GM19463 (cell line): Measurements from ENCODE around the gene EXD2.
"Not testable (repeated sequence)": the region's sequence is repeated elsewhere in the genome, so short reads cannot be mapped to it uniquely, and the experiment has no call there.

Experiments
- ATAC-seq: cut with Tn5 transposase; IDR thresholded peaks from one replicate; pipeline ENCODE4 v1.9.1; 2021; ENCODE audit warnings: mild to moderate bottlenecking, moderate library complexity; ENCODE audit not compliant: unreplicated experiment

EXD2 gene, protein sequence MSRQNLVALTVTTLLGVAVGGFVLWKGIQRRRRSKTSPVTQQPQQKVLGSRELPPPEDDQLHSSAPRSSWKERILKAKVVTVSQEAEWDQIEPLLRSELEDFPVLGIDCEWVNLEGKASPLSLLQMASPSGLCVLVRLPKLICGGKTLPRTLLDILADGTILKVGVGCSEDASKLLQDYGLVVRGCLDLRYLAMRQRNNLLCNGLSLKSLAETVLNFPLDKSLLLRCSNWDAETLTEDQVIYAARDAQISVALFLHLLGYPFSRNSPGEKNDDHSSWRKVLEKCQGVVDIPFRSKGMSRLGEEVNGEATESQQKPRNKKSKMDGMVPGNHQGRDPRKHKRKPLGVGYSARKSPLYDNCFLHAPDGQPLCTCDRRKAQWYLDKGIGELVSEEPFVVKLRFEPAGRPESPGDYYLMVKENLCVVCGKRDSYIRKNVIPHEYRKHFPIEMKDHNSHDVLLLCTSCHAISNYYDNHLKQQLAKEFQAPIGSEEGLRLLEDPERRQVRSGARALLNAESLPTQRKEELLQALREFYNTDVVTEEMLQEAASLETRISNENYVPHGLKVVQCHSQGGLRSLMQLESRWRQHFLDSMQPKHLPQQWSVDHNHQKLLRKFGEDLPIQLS

DNA sequence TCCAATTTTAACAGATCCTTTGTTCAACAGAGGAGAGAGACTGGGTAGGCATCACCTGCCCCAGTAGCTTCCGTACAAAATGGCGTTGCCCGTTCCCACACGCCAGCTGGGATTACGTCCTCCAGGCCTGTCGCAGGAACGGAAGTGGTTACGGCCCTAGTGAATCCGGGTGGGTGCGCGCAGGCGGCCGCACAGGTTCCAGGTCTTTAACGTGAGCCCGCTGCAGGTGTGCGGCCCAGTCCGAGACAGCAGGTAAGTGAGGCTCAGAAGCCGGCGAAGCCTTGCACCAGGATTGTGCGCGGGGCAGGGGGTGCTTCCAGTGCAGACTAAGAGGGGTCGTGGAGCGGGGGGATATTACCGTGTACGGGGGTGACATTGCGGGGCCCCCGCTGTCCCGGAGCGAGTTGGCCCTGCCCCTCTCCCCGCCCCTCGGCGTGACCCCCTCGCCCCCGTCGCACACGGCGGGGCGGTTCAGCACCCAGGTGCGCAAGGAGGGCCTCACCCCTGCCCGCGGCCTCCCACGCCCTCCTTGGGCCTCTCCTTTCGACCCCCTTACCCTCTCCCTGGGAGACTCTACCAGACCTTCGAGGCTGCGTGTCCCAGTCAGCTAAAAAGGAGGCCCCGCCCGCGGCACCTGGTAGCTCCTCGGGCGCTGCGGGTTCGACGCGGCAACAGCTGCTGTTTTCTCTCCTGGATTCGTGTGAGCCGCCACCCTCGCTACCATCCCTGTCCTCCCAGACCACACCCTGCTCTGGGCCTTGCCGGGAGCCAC, at the start of gene EXD2:
Gene EXD2 (plus strand): TSS at position 159 of the 772 bp plus-strand sequence. CDS start 17,973 bp downstream, outside the sequence.
- ATAC-seq = peak; percentile 88

DNA sequence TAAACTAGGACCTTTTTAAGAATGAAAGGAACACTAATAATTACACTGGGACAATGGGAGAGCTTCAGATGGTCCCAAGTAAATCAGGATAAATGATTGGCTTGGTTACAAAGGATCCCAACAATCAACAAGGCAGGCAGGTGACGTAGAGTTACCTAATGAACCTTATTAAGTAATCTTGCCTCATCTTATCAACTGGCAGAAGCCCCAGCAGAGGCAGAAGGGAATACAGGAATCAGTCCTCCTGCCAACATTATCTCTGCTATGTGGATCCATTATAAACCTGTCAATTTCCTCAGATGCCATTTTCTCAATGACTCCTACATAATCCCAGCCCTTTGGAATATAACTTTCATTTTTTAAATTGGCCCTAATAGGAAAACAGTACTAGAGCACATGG, 49.7 kb upstream of the EXD2 start:
- no peak for ATAC-seq

DNA sequence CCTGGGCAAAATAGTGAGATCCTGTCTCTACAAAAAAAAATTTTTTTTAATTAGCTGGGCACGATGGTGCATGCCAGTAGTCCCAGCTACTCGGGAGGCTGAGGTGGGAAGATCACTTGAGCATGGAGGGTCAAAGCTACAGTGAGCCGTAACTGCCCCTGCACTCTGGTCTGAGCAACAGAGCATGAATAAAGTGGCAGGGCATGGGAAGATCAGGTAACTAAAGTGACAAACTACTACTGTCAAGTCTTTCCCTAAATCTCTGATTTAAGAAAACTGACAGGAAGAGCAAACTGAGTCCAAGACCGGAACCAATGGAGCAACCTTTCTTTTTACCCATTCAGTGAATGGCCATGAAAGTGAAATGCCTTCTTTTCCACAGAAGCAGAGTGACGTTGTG, 49.2 kb upstream of the EXD2 start:
- no peak for ATAC-seq

DNA sequence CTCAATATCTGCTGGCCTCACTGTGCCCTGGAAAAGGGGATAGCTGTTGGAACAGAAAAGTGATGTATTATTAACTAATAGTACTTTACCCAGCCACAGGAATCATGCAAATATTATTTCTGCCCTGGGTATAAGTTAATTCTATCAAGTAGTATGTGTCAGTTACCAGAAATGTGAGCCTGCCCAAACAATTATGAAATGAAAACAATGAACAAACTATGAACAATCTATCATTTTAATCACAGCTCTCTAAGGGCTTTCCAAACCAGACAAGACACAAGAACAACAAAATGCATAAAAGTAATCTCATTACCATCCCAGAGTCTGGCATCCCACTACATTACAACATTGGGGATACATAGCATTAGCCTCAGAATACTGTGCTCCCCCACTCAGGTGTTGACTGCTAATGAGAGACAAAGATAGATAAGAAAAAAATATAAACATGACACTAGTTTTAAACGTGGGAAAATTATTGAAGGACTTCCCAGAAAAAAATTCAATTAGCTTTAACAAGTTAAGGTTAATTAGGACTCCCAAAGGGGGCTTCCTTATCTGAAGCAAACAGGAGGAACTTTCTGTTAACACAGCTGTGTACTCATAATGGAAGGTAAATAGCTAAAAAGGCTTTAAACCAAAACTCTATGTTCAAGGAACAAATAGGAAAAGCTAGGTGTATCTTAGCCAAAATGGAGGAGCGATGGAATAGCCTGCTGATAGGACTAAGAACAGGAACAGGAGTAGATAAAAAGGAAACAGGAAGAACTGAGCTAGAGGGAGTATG, 41.6 kb upstream of the EXD2 start:
- ATAC-seq = no peak

DNA sequence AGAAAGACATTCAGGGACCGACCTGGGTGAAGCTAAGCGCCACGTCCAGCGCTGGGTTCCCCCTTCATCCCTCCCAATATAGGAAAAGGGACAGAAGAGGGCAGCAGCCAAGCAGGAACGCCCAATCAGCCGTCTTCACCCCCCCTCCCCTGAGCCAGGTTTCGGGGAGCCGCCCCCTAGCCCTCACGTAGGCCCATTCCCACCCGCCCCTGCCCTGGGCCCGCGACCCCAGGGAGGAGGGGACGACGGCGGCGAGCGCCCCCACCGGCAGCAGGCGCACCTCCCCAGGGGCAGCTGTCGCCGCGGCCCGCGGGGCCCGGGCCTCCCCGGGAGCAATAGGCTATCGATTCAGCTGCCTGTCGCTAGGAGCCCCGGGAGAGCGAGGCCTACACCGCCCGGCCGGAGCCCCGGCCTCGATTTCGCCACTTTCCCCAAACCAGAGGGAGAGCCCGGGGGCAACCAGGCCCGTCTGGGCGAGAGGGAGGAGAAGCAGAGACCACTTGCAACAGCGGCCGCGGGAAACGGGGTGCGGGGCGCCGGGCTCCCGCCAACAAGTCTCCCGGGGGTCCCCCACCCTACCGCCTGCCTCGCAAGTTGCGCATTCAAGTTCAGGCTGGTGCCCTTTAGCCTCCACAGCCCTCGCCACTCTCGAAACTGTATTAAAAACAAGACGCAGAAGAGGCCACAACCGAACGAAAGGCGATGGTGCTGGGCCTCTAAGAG, 39.7 kb upstream of the EXD2 start:
- peak; percentile 45 for ATAC-seq

DNA sequence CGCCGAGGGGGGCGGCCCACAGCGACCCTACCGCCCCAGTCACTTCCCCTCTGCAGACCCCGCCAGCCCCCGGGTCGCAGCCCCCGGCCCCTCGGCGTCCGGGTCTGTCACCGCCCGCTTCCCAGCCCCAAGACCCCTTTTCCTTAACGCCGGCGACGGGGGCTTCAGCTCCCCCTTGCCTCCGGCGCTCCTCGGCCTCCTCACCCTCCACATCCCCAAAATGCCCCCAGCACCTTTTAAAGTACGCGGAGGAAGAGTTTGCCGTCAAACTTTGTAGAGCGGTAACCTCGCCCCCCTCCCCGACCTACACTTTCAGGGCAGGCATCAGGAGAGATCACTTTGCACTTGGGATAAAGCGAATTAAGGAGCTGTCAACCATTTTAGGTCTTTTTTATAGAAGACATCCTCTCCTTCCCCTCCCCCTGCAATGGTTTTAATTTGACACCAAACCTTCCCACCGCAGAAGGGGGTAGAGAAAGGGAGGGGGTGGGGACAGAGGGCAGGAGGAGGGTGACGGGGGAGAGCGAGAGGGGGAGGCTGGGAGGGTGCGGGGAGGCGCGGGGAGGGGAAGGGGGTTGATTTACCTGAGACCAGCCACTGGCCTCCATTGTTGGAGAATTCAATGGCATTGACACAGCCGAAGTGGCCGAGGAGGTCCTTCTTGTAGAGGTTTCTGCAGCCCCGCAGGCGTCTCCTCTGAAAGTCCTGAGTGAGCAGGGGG, 39.0 kb upstream of the EXD2 start:
- ATAC-seq = no peak

DNA sequence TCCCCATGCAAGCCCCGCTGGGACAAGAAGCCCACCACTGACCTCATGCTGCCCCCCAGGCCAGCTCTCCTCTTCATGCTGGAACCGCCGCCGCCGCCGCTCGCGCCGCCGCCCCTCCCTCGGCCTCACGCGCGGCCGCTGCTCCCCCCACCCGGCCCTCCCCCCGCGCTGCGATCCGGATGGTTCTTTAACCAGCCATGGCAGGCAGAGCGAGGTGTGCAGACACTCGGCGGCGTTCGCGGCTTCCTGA, 38.5 kb upstream of the EXD2 start, which contains the start of gene DCAF5:
Gene DCAF5 (minus strand): TSS at position 218 of the 250 bp plus-strand sequence. CDS start 141 bp downstream, at position 77.
- ATAC-seq = no peak

DNA sequence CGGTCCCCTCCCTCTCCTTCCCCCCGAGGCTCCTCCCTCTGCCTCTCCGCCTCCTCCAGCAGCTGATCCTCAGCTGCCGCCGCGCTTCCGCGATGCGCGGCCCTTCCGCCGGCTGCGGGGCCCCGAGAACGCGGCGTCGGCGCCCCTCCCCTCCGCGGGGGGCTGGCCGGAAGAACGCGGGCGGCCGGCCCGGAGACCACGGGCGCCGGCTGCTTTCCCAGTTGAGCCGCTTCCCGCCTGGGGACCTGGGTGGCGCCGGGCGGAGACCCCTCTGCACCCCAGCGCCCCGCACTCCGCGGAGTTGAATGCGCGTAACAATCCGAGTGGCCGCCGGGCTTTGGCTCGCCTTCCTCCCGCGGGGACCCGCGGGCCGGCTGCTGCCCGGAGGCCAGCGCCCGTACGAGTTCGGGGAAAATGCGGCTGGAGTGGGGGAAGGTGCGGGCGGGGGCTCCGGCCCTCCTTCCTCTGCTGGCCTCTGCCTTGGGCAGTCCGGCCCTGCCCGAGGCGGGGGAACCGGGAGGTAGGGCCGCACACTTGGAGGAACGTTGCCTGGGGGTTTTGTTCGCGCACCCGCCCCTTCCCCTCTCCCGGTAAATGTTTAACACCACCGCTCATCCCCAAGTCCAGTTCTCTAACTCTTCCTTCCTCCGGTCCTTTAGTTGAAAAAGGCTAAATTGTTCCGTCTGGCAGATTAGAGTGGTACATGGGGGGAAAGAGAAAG, 38.0 kb upstream of the EXD2 start:
- peak; percentile 85 for ATAC-seq

DNA sequence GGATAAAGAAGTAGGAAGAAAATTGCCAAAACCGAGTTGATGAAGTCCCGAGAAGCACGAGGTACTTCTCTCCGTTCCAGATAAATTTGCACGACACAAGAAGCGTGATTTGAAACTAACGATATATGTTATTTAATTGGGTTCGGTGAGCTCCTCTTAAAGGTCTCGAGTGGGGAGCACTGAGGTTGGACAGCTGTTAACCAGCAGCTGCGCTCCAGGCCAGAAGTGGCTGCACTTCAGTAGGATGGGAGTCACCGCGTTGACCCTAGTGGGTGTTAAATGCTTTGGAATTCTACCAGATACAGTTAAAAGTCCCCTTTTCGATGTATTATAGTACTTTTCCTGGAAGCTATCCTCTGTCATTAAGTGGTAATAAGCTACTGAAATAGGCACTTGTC, 37.4 kb upstream of the EXD2 start:
- no peak for ATAC-seq

DNA sequence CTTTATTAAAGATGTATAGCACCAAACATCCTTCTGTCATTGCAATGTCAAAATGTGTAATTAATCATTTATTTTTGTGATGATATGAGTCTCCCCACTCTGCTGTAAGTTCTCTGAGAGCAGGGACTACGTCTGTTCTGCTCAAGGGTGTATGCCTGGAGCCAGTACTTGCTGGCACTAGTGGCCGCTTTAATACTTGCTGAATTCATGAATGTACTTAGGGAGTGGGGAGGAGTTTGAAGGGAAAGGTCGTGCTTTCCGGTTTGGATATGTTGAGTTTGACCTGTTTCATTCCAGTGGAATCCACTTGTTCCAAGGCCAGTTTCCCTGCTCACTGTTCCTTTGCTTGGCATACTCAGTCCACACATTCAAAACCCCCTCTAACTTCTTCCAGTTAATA, 36.5 kb upstream of the EXD2 start:
- no peak for ATAC-seq

DNA sequence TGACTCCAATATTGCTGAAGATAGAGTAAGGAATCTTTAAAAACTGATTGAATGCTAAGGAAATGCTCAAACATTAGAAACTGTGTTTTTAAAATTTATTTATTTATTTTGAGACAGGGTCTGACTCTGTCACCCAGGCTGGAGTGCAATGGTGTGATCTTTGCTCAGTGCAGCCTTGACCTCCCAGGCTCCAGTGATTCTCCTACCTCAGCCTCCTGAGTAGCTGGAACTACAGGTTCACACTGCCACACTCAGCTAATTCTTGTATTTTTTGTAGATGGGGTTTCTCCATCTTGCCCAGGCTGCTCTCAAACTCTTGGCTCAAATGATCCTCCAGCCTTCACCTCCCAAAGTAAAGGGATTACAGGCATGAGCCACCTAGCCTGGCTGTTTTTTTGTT, 35.1 kb upstream of the EXD2 start:
- ATAC-seq = no peak

DNA sequence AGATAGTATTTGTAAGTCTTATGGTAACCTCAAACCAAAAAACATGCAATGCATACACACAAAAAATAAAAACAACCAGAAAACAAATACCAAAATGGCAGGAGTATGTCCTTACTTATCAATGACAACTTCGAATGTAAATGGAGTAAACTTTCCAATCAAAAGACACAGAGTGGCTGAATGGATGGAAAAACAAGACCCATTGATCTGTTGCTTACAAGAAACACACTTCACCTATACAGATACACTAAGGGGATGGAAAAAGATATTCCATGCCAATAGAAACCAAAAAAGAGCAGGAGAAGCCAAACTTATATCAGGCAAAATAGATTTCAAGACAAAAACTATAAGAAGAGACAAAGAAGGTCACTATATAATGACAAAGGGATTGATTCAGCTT, 29.7 kb upstream of the EXD2 start:
- ATAC-seq = no peak

DNA sequence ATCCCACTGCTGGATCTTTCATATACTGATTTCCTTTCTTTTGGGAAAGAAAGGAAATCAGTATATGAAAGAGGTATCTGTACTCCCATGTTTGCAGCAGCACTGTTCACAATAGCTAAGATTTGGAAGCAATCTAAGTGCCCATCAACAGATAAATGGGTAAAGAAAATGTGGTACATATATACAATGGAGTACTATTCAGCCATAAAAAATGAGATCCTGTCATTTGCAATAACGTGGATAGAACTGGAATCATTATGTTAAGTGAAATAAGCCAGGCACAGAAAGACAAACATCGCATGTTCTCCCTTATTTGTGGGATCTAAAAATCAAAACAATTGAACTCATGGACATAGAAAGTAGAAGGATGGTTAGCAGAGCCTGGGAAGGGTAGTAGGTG, 25.5 kb upstream of the EXD2 start:
- ATAC-seq = not testable (repeated sequence)

DNA sequence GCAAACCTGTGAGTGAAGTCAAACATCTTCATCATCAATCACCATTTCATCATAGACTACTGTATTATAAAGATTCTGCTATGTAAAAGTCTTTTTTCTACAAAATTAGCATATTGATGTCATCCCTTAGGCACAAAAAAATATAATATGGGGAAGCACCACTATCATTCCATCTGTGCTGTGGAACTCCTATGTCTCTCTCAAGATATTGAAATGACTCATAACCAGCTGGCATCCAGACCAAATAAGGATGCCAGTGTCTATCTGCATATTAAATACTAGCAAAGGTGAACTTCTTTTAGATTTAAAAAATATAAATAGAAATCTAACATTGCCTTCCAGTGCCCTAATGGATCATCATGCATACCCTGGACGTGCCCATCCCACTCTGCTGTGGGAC, 20.5 kb upstream of the EXD2 start:
- no peak for ATAC-seq

DNA sequence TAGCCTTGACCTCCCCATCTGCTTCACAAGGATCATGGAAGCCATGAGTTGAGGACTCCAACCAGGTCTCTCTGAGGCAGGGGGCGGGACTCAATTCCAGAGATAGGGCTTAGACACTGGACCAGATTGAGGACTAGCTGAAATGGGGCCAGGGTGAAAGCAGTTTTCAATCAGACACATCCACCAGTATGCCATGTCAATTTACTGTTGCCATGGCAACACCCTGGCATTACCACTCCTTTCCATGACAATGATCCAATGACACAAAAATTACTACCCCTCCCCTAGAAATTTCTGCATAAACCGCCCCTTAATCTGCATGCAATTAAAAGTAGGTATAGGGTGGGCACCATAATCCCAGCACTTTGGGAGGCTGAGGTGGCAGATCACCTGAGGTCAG, 19.7 kb upstream of the EXD2 start:
- ATAC-seq = no peak

DNA sequence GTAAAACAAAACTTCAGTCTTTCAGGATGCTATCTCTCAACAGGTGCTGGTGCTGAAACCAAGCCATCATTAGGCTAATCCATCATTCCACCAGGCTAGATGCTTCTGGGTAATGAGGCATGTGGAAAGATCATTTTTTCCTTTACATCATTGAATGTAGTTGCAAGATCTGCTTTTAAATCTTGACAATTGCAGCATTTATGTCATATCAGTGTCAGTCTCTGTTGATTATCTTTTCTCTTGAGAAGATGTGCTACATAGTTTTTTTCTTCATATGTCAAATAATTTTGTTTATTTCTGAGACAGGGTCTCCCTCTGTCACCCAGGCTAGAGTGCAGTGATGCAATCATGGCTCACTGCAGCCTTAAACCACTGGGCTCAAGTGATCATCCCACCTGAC, 16.2 kb upstream of the EXD2 start:
- ATAC-seq = no peak

DNA sequence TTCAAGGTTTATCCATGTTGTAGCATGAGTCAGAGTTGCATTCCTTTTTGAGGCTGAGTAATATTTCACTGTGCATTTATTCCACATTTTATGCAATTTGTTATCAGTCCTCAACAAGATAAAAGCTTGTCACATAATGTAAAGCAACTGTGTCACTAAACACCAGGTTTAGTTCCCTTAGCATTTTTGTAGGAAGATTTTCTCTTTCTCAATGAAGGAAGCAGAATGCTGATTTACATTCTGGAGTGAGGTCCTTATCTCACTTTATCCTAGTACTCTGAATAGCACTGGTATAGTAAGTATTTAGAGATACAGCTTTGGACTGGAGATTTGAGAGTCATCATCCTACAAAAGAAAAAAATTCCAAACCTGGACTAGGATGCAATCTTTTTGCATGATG, 9.8 kb upstream of the EXD2 start:
- no peak for ATAC-seq

DNA sequence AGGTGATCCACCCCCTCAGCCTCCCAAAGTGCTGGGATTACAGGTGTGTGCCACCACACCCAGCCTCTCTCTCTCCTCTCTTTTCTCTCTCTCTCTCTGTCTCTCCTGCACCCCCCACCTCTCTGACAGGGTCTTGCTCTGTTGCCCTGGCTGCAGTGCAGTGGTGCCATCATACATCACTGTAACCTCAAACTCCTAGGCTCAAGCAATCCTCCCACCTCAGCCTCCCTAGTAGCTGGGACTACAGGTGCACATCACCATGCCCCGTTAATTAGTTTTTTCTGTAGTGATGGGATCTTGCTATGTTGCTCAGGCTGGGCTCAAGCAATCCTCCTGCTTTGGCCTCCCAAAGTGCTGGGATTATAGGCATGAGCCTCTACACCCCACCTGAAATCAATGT, 8.7 kb upstream of the EXD2 start:
- not testable (repeated sequence) for ATAC-seq

DNA sequence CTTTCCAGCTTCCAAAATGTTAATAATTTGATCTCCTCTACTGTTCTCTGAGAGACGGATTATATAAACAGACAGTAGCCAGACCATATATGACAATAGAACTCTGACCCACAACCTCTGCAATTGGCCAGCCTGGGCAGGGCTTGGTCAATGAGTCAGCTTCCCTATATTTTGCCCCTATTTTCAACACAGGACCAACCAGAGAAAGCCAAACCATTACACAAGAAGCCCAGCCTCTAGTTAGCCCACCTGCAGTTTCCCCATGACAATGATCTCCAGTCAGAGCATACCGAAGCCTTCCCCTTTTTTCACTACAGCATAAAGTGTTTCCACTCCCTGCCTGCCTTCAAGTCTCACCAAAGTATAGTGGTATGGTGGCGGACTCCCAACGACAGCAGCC, 7.6 kb upstream of the EXD2 start:
- ATAC-seq = no peak
